ENCODE data around the gene ITPR2. TPM values are rescaled to one million over a fixed set of nuclear protein-coding genes. Genes with fewer than 3 reads are reported as not detected.
"Not testable (repeated sequence)": the region's sequence is repeated elsewhere in the genome, so short reads cannot be mapped to it uniquely, and the experiment has no call there.

ITPR2 gene
- total RNA-seq, 6 experiments from 2014 or later = 6.9 to 8.4 (median 7.6) TPM

DNA sequence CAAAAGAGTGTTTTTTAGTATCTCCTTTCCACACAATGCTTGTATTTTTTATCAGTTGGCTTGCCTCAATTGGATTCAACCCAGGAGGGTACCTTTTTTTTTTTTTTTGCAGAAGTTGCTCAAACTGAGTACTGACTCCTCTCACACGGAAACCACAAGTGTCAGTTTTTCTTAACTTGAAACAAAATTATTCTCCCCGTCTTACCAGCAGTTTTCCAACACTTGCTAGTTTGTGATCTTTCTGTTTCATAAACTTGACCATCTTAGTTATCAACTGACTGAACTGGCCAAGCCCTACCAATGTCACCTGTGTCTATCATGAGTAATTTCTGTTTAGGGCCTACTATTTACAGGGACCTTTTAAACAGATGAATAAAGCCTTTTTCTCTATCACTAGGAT is 34.1 kb upstream of the ITPR2 start:
- Mint-ChIP-seq H3K9me3 (no peaks in the 10 kb centered on the region), H3K27me3 (ENCODE audit: insufficient read depth) (peaks cover 4% of the 10 kb centered on the region; the same call in 1 of the 2 replicates), H3K4me1 (ENCODE audit: low read depth) (peaks cover 8% of the 10 kb centered on the region), H3K36me3 (ENCODE audit: low read depth) (no peaks in the 10 kb centered on the region), H3K27ac (no peak overlapping the region), H3K4me3 (no peak overlapping the region)
- DNase-seq = no peak
- TF ChIP-seq, protein P1, sequence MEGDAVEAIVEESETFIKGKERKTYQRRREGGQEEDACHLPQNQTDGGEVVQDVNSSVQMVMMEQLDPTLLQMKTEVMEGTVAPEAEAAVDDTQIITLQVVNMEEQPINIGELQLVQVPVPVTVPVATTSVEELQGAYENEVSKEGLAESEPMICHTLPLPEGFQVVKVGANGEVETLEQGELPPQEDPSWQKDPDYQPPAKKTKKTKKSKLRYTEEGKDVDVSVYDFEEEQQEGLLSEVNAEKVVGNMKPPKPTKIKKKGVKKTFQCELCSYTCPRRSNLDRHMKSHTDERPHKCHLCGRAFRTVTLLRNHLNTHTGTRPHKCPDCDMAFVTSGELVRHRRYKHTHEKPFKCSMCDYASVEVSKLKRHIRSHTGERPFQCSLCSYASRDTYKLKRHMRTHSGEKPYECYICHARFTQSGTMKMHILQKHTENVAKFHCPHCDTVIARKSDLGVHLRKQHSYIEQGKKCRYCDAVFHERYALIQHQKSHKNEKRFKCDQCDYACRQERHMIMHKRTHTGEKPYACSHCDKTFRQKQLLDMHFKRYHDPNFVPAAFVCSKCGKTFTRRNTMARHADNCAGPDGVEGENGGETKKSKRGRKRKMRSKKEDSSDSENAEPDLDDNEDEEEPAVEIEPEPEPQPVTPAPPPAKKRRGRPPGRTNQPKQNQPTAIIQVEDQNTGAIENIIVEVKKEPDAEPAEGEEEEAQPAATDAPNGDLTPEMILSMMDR (IDR thresholded peaks at IDR 0.05) = no peak

GRCh38 chr12:26863515-26863914 is 30.5 kb upstream of the ITPR2 start:
- no peak for DNase-seq
- H3K4me1 Mint-ChIP-seq (ENCODE audit: low read depth) = no peaks in the 10 kb centered on the region
- H3K27me3 Mint-ChIP-seq (ENCODE audit: insufficient read depth) = peaks cover 4% of the 10 kb centered on the region; the same call in 1 of the 2 replicates
- H3K27ac Mint-ChIP-seq = no peak overlapping the region
- H3K4me3 Mint-ChIP-seq = no peak overlapping the region
- TF ChIP-seq, protein P1 (IDR thresholded peaks at IDR 0.05) = peak; percentile 68
- no peaks in the 10 kb centered on the region for H3K9me3 Mint-ChIP-seq
- H3K36me3 Mint-ChIP-seq (ENCODE audit: low read depth) = no peaks in the 10 kb centered on the region

GRCh38 chr12:26862787-26863186 is 29.8 kb upstream of the ITPR2 start:
- not testable (repeated sequence) for H3K4me3 Mint-ChIP-seq; H3K27me3 Mint-ChIP-seq (ENCODE audit: insufficient read depth); H3K4me1 Mint-ChIP-seq (ENCODE audit: low read depth); DNase-seq; H3K9me3 Mint-ChIP-seq; H3K27ac Mint-ChIP-seq; H3K36me3 Mint-ChIP-seq (ENCODE audit: low read depth)

DNA sequence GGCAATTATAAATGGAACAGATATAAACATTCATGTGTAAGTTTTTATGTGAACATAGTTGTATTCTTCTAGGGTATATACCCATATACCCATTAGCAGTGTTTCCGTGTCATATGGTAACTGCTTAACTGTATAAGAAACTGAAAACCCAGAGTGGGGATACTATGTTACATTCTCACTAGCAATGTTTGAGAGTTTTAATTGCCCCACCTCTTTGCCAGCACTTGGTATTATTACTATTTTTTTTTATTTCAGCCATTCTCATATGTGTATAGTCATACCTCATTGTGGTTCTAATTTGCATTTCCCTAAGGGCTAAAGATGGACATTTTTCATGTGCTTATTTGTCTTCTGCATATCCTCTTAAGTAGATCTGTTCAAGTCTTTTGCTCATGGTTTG is 28.7 kb upstream of the ITPR2 start:
- H3K4me1 Mint-ChIP-seq (ENCODE audit: low read depth) = peaks cover 4% of the 10 kb centered on the region; the same call in 1 of the 2 replicates
- no peak overlapping the region for H3K27ac Mint-ChIP-seq
- no peak overlapping the region for H3K4me3 Mint-ChIP-seq
- H3K27me3 Mint-ChIP-seq (ENCODE audit: insufficient read depth) = 0 out of 2 replicates have a peak, but pooled peaks cover 2% of the 10 kb centered on the region
- H3K9me3 Mint-ChIP-seq = no peaks in the 10 kb centered on the region
- no peak for DNase-seq
- TF ChIP-seq, protein P1 (IDR thresholded peaks at IDR 0.05) = no peak
- no peaks in the 10 kb centered on the region for H3K36me3 Mint-ChIP-seq (ENCODE audit: low read depth)

- Mint-ChIP-seq H3K27ac (no peak overlapping the region), H3K4me3 (no peak overlapping the region), H3K36me3 (ENCODE audit: low read depth) (no peaks in the 10 kb centered on the region), H3K9me3 (no peaks in the 10 kb centered on the region), H3K27me3 (ENCODE audit: insufficient read depth) (no peaks in the 10 kb centered on the region), H3K4me1 (ENCODE audit: low read depth) (peaks cover 4% of the 10 kb centered on the region; the same call in 1 of the 2 replicates)
- DNase-seq = no peak
- TF ChIP-seq, protein P1 (IDR thresholded peaks at IDR 0.05) = no peak
These were observed 24.6 kb upstream of the ITPR2 start for GRCh38 chr12:26857465-26858176.

- Mint-ChIP-seq H3K4me3 (no peak overlapping the region), H3K4me1 (ENCODE audit: low read depth) (peaks cover 4% of the 10 kb centered on the region; the same call in 1 of the 2 replicates), H3K27me3 (ENCODE audit: insufficient read depth) (no peaks in the 10 kb centered on the region), H3K27ac (no peak overlapping the region), H3K9me3 (no peaks in the 10 kb centered on the region), H3K36me3 (ENCODE audit: low read depth) (no peaks in the 10 kb centered on the region)
- TF ChIP-seq, protein P1 (IDR thresholded peaks at IDR 0.05) = no peak
- DNase-seq = no peak
These were observed 22.3 kb upstream of the ITPR2 start for GRCh38 chr12:26855337-26855736.

All from HFFc6 (cell line).